Cerebellar nuclear complex (tissue), 1 donor: ENCODE results near the gene GRM1.
A peak's percentile ranks its signal among the peaks of the same experiment; 100 is the strongest.

Experiments used
- DNase-seq, 2 experiments: peaks; one replicate each; lab custom pipeline; 2025; lab: John Stamatoyannopoulos, UW

GRM1 gene

GRCh38 chr6:146367061-146367460 lies 338.2 kb downstream of the GRM1 start:
- peak; percentile 11 to 56 for DNase-seq

- DNase-seq, result no peak
Observed at GRCh38 chr6:146369866-146370265, 341.0 kb downstream of the GRM1 start.

GRCh38 chr6:146381486-146381885 lies 352.6 kb downstream of the GRM1 start:
- no peak for DNase-seq

GRCh38 chr6:146388736-146389364 lies 360.0 kb downstream of the GRM1 start:
- no peak for DNase-seq

- no peak for DNase-seq
Observed at GRCh38 chr6:146389740-146390139, 360.9 kb downstream of the GRM1 start.

GRCh38 chr6:146397638-146398037 lies 368.8 kb downstream of the GRM1 start:
- DNase-seq, result no peak

GRCh38 chr6:146402476-146402875 lies 373.6 kb downstream of the GRM1 start:
- no peak for DNase-seq

GRCh38 chr6:146408583-146408982 lies 379.7 kb downstream of the GRM1 start:
- DNase-seq, result peak; percentile 88 to 94

- DNase-seq, result no peak
Observed at GRCh38 chr6:146410851-146411595, 382.2 kb downstream of the GRM1 start.

GRCh38 chr6:146419576-146419975 lies 390.7 kb downstream of the GRM1 start:
- DNase-seq, result no peak

- no peak for DNase-seq
Observed at GRCh38 chr6:146420255-146420654, 391.4 kb downstream of the GRM1 start.

GRCh38 chr6:146422789-146423375 lies 394.0 kb downstream of the GRM1 start:
- DNase-seq, result no peak

GRCh38 chr6:146423452-146423851 lies 394.6 kb downstream of the GRM1 start:
- DNase-seq, result no peak

- no peak for DNase-seq
Observed at GRCh38 chr6:146426516-146426915, 397.7 kb downstream of the GRM1 start.

GRCh38 chr6:146429831-146430230 lies 401.0 kb downstream of the GRM1 start:
- no peak for DNase-seq

GRCh38 chr6:146433881-146434731 lies 405.2 kb downstream of the GRM1 start:
- no peak for DNase-seq

GRCh38 chr6:146434732-146435390 lies 406.0 kb downstream of the GRM1 start:
- no peak for DNase-seq

GRCh38 chr6:146441907-146442306 lies 413.0 kb downstream of the GRM1 start:
- no peak for DNase-seq

- DNase-seq, result no peak
Observed at GRCh38 chr6:146444189-146444588, 415.3 kb downstream of the GRM1 start.

- no peak for DNase-seq
Observed at GRCh38 chr6:146445233-146445632, 416.4 kb downstream of the GRM1 start.

GRCh38 chr6:146456886-146457285 lies 428.0 kb downstream of the GRM1 start:
- DNase-seq, result no peak

GRCh38 chr6:146460941-146461340 lies 432.1 kb downstream of the GRM1 start:
- no peak for DNase-seq
